HuH-7.5 (cell line): ENCODE data around the gene VPS35.
"Not testable (repeated sequence)": the region's sequence is repeated elsewhere in the genome, so short reads cannot be mapped to it uniquely, and the experiment has no call there.

ENCODE experiments used
- DNase-seq: peaks from one replicate; pipeline ENCODE4 v3.0.0; 2011; ENCODE audit warnings: low spot score

The VPS35 gene

GRCh38 chr16:46712911-46713310 is 23.9 kb upstream of the VPS35 start:
- DNase-seq, result no peak

GRCh38 chr16:46711106-46712058 is 22.4 kb upstream of the VPS35 start:
- DNase-seq, result no peak

- DNase-seq, result no peak
Measured at GRCh38 chr16:46709469-46710005, 20.6 kb upstream of the VPS35 start.

GRCh38 chr16:46706642-46707041 is 17.7 kb upstream of the VPS35 start:
- no peak for DNase-seq

GRCh38 chr16:46702030-46702429 is 13.1 kb upstream of the VPS35 start:
- DNase-seq, result no peak

- no peak for DNase-seq
Measured at GRCh38 chr16:46701615-46702014, 12.6 kb upstream of the VPS35 start.

- DNase-seq, result no peak
Measured at GRCh38 chr16:46700048-46700447, 11.1 kb upstream of the VPS35 start.

GRCh38 chr16:46696957-46697356 is 8.0 kb upstream of the VPS35 start:
- no peak for DNase-seq

GRCh38 chr16:46695937-46696336 is 7.0 kb upstream of the VPS35 start:
- no peak for DNase-seq

GRCh38 chr16:46693598-46693997 is 4.6 kb upstream of the VPS35 start:
- no peak for DNase-seq

- DNase-seq, result no peak
Measured at GRCh38 chr16:46691726-46692125, 2.7 kb upstream of the VPS35 start.

- DNase-seq, result peak; percentile 15
Measured at GRCh38 chr16:46690281-46691178, 1.6 kb upstream of the VPS35 start.

- peak; percentile 74 for DNase-seq
Measured at GRCh38 chr16:46689365-46690280, 645 bp upstream of the VPS35 start, which contains the start of gene ORC6. Gene ORC6, plus strand, starts transcription at chr16:46689659. Its CDS starts 47 bp downstream, at chr16:46689706.

GRCh38 chr16:46688101-46688653 is 801 bp downstream of the VPS35 start:
- DNase-seq, result no peak

- DNase-seq, result no peak
Measured at GRCh38 chr16:46687486-46687885, 1.5 kb downstream of the VPS35 start.

GRCh38 chr16:46686815-46687473 is 2.0 kb downstream of the VPS35 start:
- no peak for DNase-seq

GRCh38 chr16:46681867-46682266 is 7.1 kb downstream of the VPS35 start:
- not testable (repeated sequence) for DNase-seq

GRCh38 chr16:46677943-46678342 is 11.0 kb downstream of the VPS35 start:
- not testable (repeated sequence) for DNase-seq

GRCh38 chr16:46673320-46674013 is 15.5 kb downstream of the VPS35 start:
- DNase-seq, result peak; percentile 28

GRCh38 chr16:46662123-46662522 is 26.9 kb downstream of the VPS35 start:
- DNase-seq, result no peak
